GM21737 (cell line): ENCODE data around the gene SLC44A3.

Source experiments
- ATAC-seq: cut with Tn5 transposase; IDR thresholded peaks from one replicate; pipeline ENCODE4 v1.9.1; 2021; ENCODE audit warnings: mild to moderate bottlenecking, moderate library complexity; ENCODE audit not compliant: unreplicated experiment

Gene SLC44A3

GRCh38 chr1:94903280-94904009 is 83.3 kb downstream of the SLC44A3 start:
- no peak for ATAC-seq

GRCh38 chr1:94905207-94905606 is 85.0 kb downstream of the SLC44A3 start:
- no peak for ATAC-seq

GRCh38 chr1:94906382-94906781 is 86.2 kb downstream of the SLC44A3 start:
- ATAC-seq: no peak

DNA sequence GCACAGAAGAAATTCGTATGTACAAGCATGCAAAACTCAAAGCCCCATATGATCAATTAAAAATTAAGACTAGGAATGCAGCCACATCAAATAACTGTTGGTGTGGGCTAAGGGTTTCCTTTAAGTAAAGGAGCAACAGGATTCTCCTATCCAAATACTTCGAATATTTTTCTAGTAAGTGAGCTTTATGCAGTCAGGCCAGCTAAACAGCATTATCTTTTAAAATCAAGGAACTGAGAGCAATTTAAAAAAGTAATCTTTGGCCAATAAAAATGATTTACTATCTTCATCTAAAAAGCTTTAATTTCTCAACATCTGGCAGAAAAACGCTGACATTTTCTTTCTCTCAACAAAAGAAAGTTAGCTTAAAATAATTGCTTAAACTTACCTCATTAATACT is 87.0 kb downstream of the SLC44A3 start:
- no peak for ATAC-seq

DNA sequence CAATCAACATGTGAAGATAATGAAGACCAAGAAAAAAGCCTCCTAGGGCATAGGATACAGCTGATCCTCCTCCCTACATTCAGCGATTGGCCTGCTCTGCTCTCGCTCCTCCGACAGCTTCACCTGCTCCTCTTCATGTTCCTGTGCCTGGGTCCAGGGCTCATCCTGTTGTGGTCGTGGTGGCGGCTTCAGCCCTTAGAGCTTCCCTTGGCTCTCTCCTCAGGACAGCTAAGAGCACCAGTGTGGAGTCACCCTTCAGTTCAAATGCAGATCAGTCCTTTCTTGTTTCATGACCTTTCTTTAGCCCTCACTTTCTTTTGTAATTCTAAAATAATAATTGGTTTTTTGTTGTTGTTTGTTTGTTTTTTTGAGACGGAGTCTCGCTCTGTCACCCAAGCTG is 88.0 kb downstream of the SLC44A3 start:
- no peak for ATAC-seq

GRCh38 chr1:94908965-94909364 is 88.8 kb downstream of the SLC44A3 start:
- no peak for ATAC-seq

- no peak for ATAC-seq
Measured at GRCh38 chr1:94909486-94909885, 89.3 kb downstream of the SLC44A3 start.

DNA sequence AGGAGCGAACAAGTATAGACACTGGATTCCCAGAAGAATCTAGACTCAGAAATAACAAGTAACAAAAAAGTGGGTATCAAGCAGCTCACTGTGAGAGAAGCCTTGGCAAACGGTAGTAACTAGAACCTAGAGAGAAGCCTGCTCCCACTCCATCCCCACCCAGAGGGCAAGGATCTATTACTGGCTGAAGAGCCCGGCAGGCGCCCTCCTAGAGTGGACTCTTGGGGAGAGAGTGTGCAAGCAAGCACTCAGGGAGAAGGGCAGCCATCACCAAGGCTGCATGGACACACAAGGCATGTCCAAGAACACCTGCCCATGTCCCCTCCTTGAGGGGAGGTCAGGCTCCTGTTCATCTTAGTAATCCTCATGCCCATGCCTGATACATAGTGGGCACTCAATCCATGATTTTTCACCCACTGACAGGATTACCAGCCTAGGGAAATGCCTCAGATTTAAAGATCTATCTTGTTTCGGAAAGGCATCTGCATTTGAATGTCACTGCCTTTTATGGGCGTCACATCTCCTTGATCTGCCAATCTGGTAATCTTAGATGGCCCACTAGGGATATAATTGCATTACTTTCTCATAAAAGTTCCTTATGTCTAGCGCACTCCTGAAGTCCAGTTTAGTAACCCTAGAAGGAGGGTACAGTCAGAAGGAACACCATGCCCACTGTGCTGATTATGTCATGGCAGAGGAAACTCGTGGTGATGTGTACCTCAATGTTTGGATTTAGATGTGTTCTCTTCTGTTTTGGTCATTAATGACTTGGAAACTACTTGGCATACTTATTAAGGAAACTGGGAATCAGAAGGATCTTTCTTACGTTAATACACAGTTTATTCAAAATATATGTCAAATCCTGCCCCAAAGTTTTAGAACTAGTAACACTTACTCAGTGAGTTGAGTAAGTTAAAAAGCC is 92.4 kb downstream of the SLC44A3 start:
- ATAC-seq: no peak

- ATAC-seq: no peak
Measured at GRCh38 chr1:94917251-94917650, 97.1 kb downstream of the SLC44A3 start.

DNA sequence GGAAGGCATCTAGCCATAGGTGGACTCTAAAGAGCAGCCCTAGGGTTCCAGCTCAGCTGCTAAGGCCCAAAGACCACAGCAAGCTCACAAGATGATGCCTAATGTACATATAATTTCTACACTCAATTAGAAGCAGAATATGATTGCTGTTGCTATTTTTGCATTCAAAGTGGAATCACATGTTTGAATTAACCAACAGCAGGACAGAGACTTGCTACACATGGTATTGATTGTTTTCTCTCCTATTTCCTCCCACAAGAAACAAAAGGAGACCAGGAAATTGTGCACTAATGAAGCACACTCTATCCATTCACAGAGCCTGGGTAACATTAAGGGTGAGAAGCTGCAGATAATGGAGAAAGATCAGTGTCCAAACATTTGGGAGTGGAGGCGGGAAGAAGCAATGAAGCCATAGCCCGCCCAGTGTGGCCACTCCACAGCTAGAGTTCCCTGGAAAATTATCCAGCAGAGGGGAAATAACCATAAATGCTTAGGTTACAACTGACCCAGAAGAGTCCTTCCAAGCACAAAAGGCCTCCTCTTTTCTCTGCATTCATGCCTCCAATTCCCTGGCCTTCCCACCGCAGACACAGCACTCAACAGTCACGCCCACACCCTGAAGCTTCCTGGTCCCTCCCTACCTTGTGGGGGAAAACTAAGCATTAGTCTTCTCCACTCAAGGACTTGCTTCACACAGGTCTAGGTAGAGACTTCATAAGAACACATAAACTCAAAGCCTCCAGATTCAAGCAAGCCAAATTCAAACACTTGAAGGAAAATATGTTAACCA is 99.3 kb downstream of the SLC44A3 start:
- no peak for ATAC-seq

DNA sequence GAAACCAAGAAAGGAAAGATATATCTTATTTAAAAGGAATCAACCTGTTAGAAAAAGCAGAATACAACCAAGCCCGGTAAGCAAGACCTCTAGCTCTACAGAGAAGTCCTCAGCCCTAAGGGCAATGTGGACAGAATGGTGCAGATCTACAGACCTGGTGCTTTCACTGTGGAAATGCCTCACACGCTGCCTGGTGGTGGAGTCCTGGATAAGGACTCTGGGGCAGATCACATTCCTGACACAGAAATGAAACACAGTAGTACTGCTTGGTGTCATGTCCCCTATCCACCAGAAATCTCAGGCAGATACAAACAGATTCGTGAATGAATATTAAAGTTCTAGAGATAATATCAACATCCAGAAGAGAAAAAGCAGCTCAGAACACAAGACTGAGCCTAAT is 99.9 kb downstream of the SLC44A3 start:
- no peak for ATAC-seq

DNA sequence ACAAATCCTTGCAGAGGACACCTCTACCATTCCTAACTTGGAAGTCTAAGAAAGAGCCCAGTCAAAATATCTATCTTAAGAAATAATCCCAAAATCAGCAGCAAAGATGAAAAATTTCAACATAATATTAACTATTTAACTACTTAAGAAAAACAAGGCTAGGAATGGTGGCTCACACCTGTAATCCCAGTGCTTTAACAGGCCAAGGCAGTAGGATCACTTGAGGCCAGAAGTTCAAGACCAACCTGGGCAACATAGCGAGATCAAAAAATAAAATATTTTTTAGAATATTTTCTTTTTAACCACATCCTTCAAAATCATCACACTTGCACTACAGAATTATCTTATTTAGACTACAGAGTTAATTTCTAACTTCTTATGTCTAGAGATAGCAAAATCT is 101.8 kb downstream of the SLC44A3 start:
- ATAC-seq: no peak

DNA sequence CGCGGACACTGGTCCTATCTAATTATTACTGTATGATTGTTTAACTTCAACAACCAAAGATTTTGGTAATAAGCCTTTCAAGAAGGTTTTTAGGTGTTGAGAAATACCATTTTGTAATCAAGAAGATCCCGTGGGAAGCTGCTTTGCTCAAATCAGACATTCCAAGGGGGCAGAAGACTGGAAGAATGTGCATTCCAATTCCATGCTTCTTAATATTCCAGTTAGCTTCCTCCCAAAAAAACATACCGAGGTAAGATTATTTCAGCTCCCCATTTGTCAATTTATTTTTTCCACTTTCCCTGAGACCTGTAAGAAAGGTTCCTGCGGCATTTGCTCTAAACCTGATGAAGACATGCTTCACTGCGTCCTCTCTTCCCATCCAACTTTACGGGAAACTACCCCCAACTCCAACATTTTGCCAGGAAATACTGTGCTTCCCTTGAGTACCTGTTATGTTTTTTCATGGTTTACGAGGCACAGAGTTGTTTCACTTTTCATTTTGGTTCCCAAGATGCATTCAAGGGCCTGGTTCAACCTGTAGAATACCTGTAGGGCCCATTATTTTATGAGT is 102.7 kb downstream of the SLC44A3 start:
- no peak for ATAC-seq

- no peak for ATAC-seq
Measured at GRCh38 chr1:94925004-94925403, 104.8 kb downstream of the SLC44A3 start.

DNA sequence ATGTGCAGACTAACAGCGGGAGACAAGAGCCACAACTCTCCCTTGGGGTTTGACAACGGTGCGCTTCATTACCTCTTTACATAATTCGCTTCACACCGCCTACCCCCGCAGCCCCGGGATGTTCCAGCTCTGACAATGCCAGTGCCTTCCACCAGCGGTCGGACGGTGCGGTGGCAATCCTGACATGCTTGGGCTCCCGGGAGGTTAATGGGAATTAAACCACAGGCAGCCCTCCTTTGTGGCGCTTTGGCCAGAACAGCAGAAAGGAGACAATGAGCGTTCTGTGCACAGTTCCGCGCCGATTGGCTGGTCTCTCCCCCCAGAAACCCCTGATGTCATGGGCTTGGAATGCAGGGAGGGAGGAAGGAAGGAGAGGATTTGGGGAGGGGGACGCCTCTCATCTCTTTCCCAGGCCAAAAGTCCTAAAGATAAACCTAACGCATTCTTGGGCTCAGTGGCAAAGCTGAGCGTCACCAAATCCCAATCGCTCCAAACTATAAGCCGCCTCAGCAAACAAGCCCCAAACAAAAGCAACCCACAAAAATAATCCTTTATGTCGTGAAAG is 105.5 kb downstream of the SLC44A3 start:
- ATAC-seq: no peak

DNA sequence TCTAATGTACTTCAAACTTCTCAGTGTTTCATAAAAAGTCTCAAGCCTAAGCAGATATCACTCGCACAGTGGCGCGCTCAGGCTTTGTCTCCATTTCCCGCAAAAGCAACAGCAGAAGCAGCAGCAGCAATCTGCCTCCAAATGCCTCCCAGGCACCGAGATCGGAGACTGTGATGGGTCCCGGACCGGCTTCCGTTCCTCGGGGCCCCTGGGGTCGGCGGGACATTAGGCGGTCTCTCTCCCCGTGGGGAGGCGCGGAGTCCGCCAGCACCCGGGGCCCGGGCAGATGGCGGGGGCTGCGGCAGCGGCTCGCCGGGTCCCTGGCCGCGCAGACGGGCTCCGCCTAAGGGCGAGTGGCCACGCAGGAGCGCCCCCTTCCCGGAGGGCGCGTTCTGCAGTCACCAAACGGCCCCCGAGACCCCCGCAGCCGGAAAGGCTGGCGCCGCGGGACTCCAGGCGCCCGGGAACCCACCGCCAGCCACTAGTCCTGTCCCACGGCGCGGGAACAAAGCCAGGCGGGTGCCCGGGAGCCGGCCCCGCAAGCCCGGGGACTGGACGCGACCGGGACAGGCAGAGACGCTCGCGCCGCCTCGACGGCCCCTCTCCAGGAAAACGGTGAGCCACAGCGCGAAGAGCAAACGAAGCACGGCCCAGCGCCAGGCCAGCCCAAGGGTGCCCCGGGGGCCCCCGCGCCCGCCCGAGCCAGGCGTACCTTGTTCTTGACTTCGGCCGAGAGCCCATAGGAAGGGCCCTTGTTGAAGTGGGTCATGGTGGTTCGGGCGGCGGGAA is 106.2 kb downstream of the SLC44A3 start:
- peak; percentile 23 for ATAC-seq

GRCh38 chr1:94926915-94927404 is 106.8 kb downstream of the SLC44A3 start, which contains the start of gene CNN3:
Gene CNN3, minus strand, starts transcription at chr1:94927110. Its CDS starts 216 bp downstream, at chr1:94926894.
- peak; percentile 85 for ATAC-seq

DNA sequence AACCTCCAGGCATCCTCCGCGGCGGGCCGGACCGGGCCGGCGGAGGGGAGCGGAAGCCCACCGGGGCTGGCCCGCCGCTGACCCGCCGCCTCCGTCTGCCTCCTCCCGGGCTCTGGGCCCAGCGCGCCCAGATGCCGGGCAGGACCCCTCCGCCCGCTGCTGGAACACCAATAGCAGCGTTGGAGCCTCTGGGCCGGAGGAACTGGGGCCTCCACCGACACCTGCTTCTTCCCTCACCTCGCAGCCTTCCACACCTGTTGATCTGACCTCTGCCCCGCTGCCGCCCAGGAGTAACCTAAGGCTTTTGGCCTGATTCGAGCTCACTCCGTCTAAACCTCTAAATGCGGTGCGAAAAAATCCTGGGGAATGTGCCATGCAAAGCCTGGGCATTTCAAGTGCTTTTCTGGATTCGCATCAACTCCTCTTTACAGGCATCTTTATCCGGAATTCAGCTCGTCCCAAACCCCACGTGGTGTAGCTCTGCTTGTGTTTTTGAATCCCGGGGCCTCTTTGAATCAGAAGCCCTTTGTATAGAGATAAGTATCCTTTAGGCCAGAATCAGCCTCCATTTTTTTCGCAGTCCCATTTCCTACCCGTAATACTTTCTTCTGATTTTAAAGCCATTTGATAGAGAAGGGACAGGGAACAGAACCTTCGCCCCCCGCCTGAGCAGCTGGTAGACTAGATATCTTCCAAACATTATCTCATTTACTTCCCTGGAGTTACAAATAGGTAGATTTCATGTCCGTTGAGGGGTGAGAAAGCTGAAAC is 107.4 kb downstream of the SLC44A3 start:
- ATAC-seq: no peak
